ENCODE results near the gene CD36. TPM values are rescaled to one million over a fixed set of nuclear protein-coding genes. Genes with fewer than 3 reads are reported as not detected.

Gene CD36
- total and polyA plus RNA-seq, 8 donors: 132 to 533 (median 226) TPM

DNA sequence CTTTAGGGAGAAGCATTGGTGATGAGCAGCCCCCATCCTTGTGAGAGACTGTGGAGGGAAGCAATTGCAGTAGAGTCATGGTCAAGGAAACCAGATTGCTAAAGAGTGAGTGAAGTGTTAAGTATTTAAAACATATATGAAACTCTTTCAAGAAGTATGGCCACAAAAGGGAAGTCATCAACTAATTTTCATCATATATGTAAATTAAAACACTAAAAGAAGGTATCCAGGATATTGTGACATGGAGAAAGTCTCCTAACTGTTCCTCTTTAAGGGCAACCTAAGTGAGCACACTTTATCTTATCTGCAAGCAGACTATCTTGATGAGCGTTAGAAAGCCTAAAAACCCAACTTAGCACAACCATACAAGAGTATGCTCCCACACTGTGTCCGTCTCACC is 69.7 kb downstream of the CD36 start:
- TF ChIP-seq, protein P1, sequence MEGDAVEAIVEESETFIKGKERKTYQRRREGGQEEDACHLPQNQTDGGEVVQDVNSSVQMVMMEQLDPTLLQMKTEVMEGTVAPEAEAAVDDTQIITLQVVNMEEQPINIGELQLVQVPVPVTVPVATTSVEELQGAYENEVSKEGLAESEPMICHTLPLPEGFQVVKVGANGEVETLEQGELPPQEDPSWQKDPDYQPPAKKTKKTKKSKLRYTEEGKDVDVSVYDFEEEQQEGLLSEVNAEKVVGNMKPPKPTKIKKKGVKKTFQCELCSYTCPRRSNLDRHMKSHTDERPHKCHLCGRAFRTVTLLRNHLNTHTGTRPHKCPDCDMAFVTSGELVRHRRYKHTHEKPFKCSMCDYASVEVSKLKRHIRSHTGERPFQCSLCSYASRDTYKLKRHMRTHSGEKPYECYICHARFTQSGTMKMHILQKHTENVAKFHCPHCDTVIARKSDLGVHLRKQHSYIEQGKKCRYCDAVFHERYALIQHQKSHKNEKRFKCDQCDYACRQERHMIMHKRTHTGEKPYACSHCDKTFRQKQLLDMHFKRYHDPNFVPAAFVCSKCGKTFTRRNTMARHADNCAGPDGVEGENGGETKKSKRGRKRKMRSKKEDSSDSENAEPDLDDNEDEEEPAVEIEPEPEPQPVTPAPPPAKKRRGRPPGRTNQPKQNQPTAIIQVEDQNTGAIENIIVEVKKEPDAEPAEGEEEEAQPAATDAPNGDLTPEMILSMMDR (IDR thresholded peaks at IDR 0.05): no peak
- Histone ChIP-seq H3K4me3 (no peak overlapping the region), H3K4me1 (peaks cover 0 to 21% of the 10 kb centered on the region in 2 donors), H3K27me3 (no peaks in the 10 kb centered on the region), H3K27ac (peak overlapping the region in 1 of 2 donors; percentile 74), H3K36me3 (no peaks in the 10 kb centered on the region), H3K9me3 (no peaks in the 10 kb centered on the region)
- intact Hi-C loops (cut with DNase I): loop anchor here in 1 of 2 donors (10.0 kb wide), 1 partner anchor 757 kb away; no protein-coding TSS in a partner anchor
- DNase-seq: no peak
- no peak for ATAC-seq

DNA sequence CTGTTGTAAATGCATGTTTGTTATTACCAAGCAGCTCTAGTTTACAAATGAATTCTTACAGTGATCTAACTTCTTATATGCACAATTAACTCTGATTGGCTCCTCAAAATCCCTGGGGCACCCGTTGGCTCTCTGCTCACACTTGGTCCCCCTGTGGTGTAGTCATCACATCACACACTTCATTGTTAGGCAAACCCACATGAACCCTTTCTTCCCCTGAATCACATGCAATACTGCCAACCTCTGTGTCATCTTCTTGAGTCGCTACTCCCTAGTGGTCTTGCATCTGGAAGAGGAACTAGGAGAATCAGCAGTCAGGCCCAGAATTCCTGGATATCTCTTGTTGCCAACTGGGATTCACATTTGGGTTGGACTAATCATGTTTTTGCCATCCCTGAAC is 73.1 kb downstream of the CD36 start:
- peaks cover 0 to 21% of the 10 kb centered on the region in 2 donors for H3K4me1 ChIP-seq
- H3K27me3 ChIP-seq: no peaks in the 10 kb centered on the region
- no peak for ATAC-seq
- H3K36me3 ChIP-seq: no peaks in the 10 kb centered on the region
- H3K9me3 ChIP-seq: no peaks in the 10 kb centered on the region
- DNase-seq: no peak
- TF ChIP-seq, protein P1 (IDR thresholded peaks at IDR 0.05): no peak
- no peak overlapping the region for H3K4me3 ChIP-seq
- H3K27ac ChIP-seq: no peak overlapping the region
- intact Hi-C loops (cut with DNase I): no loop called here

DNA sequence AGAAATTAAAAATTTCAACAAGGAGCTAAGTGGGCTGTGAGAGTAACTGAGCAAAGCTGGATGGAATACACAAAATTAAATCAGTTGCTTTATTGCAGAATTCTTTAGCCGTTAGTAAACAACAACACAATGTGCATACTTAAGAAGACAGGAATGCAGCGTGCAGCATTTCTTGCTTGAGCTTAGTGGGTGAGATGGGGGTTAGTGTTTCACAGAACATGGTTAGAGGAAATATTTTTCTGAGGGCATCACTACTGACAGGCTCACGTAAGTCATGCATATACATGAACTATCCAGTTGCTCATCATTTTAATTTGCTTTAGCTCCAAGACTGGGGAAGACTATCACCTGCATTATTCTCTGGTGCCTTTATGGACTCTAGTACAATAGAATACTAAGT is 80.8 kb downstream of the CD36 start:
- H3K27me3 ChIP-seq: no peaks in the 10 kb centered on the region
- H3K4me3 ChIP-seq: no peak overlapping the region
- H3K9me3 ChIP-seq: no peaks in the 10 kb centered on the region
- DNase-seq (no peak), ATAC-seq (no peak)
- TF ChIP-seq, protein P1 (IDR thresholded peaks at IDR 0.05): no peak
- peaks cover 11 to 32% of the 10 kb centered on the region in 2 donors for H3K4me1 ChIP-seq
- no peaks in the 10 kb centered on the region for H3K36me3 ChIP-seq
- H3K27ac ChIP-seq: no peak overlapping the region
- intact Hi-C loops (cut with DNase I): no loop called here

DNA sequence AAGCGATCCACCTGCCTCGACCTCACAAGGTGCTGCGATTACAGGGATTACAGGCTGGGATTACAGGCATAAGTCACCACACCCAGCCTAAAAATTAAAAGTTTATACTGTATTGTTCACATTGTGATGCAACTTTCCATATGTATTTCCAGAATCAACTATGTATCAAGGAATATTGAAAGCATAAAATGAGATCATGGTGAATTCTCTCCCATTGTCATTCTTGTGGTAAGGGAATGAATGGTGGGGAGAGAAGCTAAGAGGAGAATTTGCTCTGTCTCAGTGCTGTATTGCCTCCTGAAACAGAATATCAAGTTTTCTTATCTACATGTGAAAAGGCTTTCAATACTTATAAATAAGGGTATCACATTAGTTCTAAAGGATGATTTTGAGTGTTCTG is 81.7 kb downstream of the CD36 start:
- TF ChIP-seq, protein P1 (IDR thresholded peaks at IDR 0.05): no peak
- ATAC-seq (no peak), DNase-seq (no peak)
- H3K4me1 ChIP-seq: peaks cover 11 to 32% of the 10 kb centered on the region in 2 donors
- H3K27me3 ChIP-seq: no peaks in the 10 kb centered on the region
- intact Hi-C loops (cut with DNase I): no loop called here
- no peak overlapping the region for H3K4me3 ChIP-seq
- H3K27ac ChIP-seq: no peak overlapping the region
- no peaks in the 10 kb centered on the region for H3K36me3 ChIP-seq
- H3K9me3 ChIP-seq: no peaks in the 10 kb centered on the region

DNA sequence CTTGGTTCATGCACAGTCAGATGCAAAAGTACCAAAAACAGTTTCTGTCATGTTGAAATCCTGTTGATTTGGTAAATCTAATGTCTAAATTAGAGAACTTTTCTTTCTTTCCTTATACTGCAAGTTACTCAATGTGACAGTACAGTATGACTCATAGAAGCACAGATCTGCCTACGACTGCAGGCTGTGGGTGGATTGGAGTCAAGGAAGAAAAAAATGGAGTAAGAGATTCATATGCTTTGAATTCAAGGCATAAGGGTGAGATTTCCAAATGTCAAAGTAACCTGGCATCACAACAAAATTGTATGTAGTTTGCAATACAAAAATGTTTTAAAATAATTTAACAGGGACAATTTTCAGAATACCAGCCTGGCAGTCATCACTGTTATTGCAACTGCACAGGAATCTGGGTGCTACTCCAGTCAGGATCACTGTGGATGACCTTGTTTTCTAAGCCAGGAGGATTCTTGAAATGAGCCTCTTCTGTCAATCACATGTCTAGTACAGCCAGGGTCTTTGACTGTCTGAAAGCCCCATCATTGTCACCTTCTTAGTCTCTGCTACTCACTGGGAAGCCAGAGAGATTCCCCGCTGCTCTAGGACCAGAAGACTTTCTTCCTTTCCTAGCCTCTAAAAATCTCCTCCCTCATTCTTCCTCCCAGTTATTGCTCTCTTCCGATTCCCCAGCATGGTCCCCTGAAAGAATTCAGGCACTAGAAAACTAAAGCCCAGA is 83.6 kb downstream of the CD36 start:
- H3K9me3 ChIP-seq: no peaks in the 10 kb centered on the region
- no peaks in the 10 kb centered on the region for H3K36me3 ChIP-seq
- peak in 1 of 4 donors; percentile 45 for DNase-seq
- H3K4me3 ChIP-seq: no peak overlapping the region
- intact Hi-C loops (cut with DNase I): no loop called here
- no peaks in the 10 kb centered on the region for H3K27me3 ChIP-seq
- TF ChIP-seq, protein P1 (IDR thresholded peaks at IDR 0.05): no peak
- peaks cover 11 to 32% of the 10 kb centered on the region in 2 donors for H3K4me1 ChIP-seq
- ATAC-seq: peak; percentile 72
- peak overlapping the region; percentile 28 to 83 for H3K27ac ChIP-seq
